PC-9 (cell line): ENCODE measurements around the gene ZNF385B. TPM values are rescaled to one million over a fixed set of nuclear protein-coding genes. Genes with fewer than 3 reads are reported as not detected.
A peak's percentile ranks its signal among the peaks of the same experiment; 100 is the strongest.

Experiments
- BruUV-seq: library from RNA; stranded (reverse); fragments of 400-500 nt; replicated peaks from 2 replicates; lab custom pipeline; 2021; lab: Mats Ljungman, UMichigan
- CTCF ChIA-PET: fragments of 300-600 bp; sonication (Branson Sonifier 250); formaldehyde crosslinking; loops from one replicate; lab custom pipeline; 2022; ENCODE audit warnings: antibody characterized with exemption; lab: Charles Lee
- POLR2A ChIA-PET: fragments of 300-600 bp; sonication (Branson Sonifier 250); formaldehyde crosslinking; loops from one replicate; lab custom pipeline; 2022; ENCODE audit warnings: antibody characterized with exemption; ENCODE audit not compliant: unreplicated experiment; lab: Charles Lee
- DNase-seq, 2 experiments: peaks; one replicate each; pipeline versions ENCODE4 v3.0.0 to v3.0.0-alpha.2; 2015 to 2022; ENCODE audit warnings: mixed read lengths in 1 of 2
- H2AFZ ChIP-seq: fragments of 200-600 bp; sonication (generic); 2 replicates; pipeline ENCODE4 v1.8.1; 2017; ENCODE audit warnings: antibody characterized with exemption
- H3F3A ChIP-seq: fragments of 200-600 bp; sonication (generic); 2 replicates; pipeline ENCODE4 v1.8.1; 2017; ENCODE audit warnings: antibody characterized with exemption, mild to moderate bottlenecking, low read depth; ENCODE audit not compliant: insufficient read depth
- H3K27ac ChIP-seq: fragments of 200-600 bp; sonication (generic); 2 replicates; pipeline ENCODE4 v1.6.1; 2016; ENCODE audit warnings: mixed run types
- H3K27me3 ChIP-seq: fragments of 200-600 bp; sonication (generic); 2 replicates; pipeline ENCODE4 v1.6.1; 2016; ENCODE audit warnings: low read depth, mixed run types; ENCODE audit not compliant: insufficient read depth
- H3K36me3 ChIP-seq: fragments of 200-600 bp; sonication (generic); 2 replicates; pipeline ENCODE4 v1.6.1; 2016; ENCODE audit warnings: low read depth, mixed run types
- H3K4me1 ChIP-seq: fragments of 200-600 bp; sonication (generic); replicated peaks from 2 replicates; pipeline ENCODE4 v1.6.1; 2016; ENCODE audit warnings: mixed run types; ENCODE audit not compliant: insufficient read depth
- H3K4me2 ChIP-seq: fragments of 200-600 bp; sonication (generic); 2 replicates; pipeline ENCODE4 v1.6.1; 2017; ENCODE audit warnings: mixed run types
- H3K4me3 ChIP-seq: fragments of 200-600 bp; sonication (generic); 2 replicates; pipeline ENCODE4 v1.6.1; 2016; ENCODE audit warnings: mixed run types
- H3K79me2 ChIP-seq: fragments of 200-600 bp; sonication (generic); 2 replicates; pipeline ENCODE4 v1.6.1; 2017; ENCODE audit warnings: low read depth, mixed run types
- H3K9me2 ChIP-seq: fragments of 200-600 bp; sonication (generic); 2 replicates; pipeline ENCODE4 v1.8.1; 2017; ENCODE audit warnings: mild to moderate bottlenecking; ENCODE audit not compliant: insufficient read depth
- H3K9me3 ChIP-seq: fragments of 200-600 bp; sonication (generic); 2 replicates; pipeline ENCODE4 v1.8.1; 2016; ENCODE audit warnings: low read depth; ENCODE audit not compliant: insufficient read depth
- H4K20me1 ChIP-seq: fragments of 200-600 bp; sonication (generic); 2 replicates; pipeline ENCODE4 v1.8.1; 2017; ENCODE audit not compliant: insufficient read depth
- CTCF ChIP-seq: fragments of 200-600 bp; sonication (generic); conservative IDR thresholded peaks from 2 replicates; pipeline ENCODE4 v1.6.1; 2017; ENCODE audit warnings: mixed run types, antibody characterized with exemption, mild to moderate bottlenecking, moderate library complexity
- EZH2 ChIP-seq: fragments of 200-600 bp; sonication (generic); IDR thresholded peaks from 2 replicates; pipeline ENCODE4 v1.8.0; 2017; ENCODE audit warnings: antibody characterized with exemption, low read depth
- intact Hi-C: fragments of 100-400 bp; cut with micrococcal nuclease; formaldehyde crosslinking; loops from one replicate; pipeline ENCODE4 v1.10.0; 2022; ENCODE audit not compliant: unreplicated experiment
- total RNA-seq: library from RNA; stranded (reverse); gene quantifications from 2 replicates; pipeline ENCODE4 v1.2.3, GENCODE V29; 2021

Gene ZNF385B
- total RNA-seq, 1 experiment from 2014 or later, result 4.1 TPM

GRCh38 chr2:179532863-179533278 lies 328.5 kb downstream of the ZNF385B start:
- POLR2A ChIA-PET, result no interaction called here
- TF ChIP-seq EZH2 (no peak), CTCF (no peak)

GRCh38 chr2:179528576-179529069 lies 332.8 kb downstream of the ZNF385B start:
- ChIA-PET CTCF (no interaction called here), POLR2A (no interaction called here)
- Histone ChIP-seq H3K4me3 (no peak overlapping the region), H3K4me2 (no peak overlapping the region), H3K36me3 (no peaks in the 10 kb centered on the region), H2AFZ (peak overlapping the region; percentile 20; the same call in 1 of the 2 replicates), H3K27me3 (no peaks in the 10 kb centered on the region), H3K9me3 (no peaks in the 10 kb centered on the region), H3K4me1 (no peaks in the 10 kb centered on the region; the same call in 1 of the 2 replicates), H3K79me2 (no peaks in the 10 kb centered on the region), H3K27ac (no peak overlapping the region), H3F3A (no peaks in the 10 kb centered on the region), H4K20me1 (no peaks in the 10 kb centered on the region), H3K9me2 (no peaks in the 10 kb centered on the region; the same call in 1 of the 2 replicates)
- BruUV-seq, result no TSS peak
- no peak for TF ChIP-seq CTCF
- TF ChIP-seq EZH2, result no peak
- DNase-seq, result no peak
- intact Hi-C loops, result no loop called here

More at GRCh38 chr2:179532863-179533278, 328.5 kb downstream of the ZNF385B start:
- CTCF ChIA-PET, result no interaction called here
- H3K4me1 ChIP-seq, result no peaks in the 10 kb centered on the region
- no peaks in the 10 kb centered on the region for H3K36me3 ChIP-seq
- no peak overlapping the region for H2AFZ ChIP-seq
- no peak overlapping the region for H3K4me3 ChIP-seq
- BruUV-seq, result no TSS peak
- no peaks in the 10 kb centered on the region; the same call in 1 of the 2 replicates for H3K9me2 ChIP-seq
- no peaks in the 10 kb centered on the region for H3K27me3 ChIP-seq
- no peaks in the 10 kb centered on the region; the same call in 1 of the 2 replicates for H3K9me3 ChIP-seq
- no peaks in the 10 kb centered on the region for H3K79me2 ChIP-seq
- H3K4me2 ChIP-seq, result no peak overlapping the region
- H3K27ac ChIP-seq, result no peak overlapping the region
- H4K20me1 ChIP-seq, result no peaks in the 10 kb centered on the region
- intact Hi-C loops, result no loop called here
- no peak for DNase-seq
- H3F3A ChIP-seq, result no peaks in the 10 kb centered on the region

- no peaks in the 10 kb centered on the region for H3K27me3 ChIP-seq
- DNase-seq, result no peak
- POLR2A ChIA-PET, result no interaction called here
- no peaks in the 10 kb centered on the region for H3K36me3 ChIP-seq
- H3K4me2 ChIP-seq, result no peak overlapping the region
- TF ChIP-seq CTCF (no peak), EZH2 (no peak)
- BruUV-seq, result no TSS peak
- no peaks in the 10 kb centered on the region for H3K79me2 ChIP-seq
- H3K9me3 ChIP-seq, result no peaks in the 10 kb centered on the region
- peak overlapping the region; percentile 71 for H2AFZ ChIP-seq
- no peak overlapping the region for H3K27ac ChIP-seq
- CTCF ChIA-PET, result no interaction called here
- no peaks in the 10 kb centered on the region for H4K20me1 ChIP-seq
- no peaks in the 10 kb centered on the region; the same call in 1 of the 2 replicates for H3K9me2 ChIP-seq
- intact Hi-C loops, result no loop called here
- H3K4me1 ChIP-seq, result no peaks in the 10 kb centered on the region; the same call in 1 of the 2 replicates
- H3F3A ChIP-seq, result no peaks in the 10 kb centered on the region
- H3K4me3 ChIP-seq, result no peak overlapping the region
Measured at GRCh38 chr2:179525340-179525739, 336.1 kb downstream of the ZNF385B start.
